ENCODE measurements around the gene PLXNC1. TPM values are rescaled to one million over a fixed set of nuclear protein-coding genes. Genes with fewer than 3 reads are reported as not detected.

Gene PLXNC1
- total RNA-seq, 1 donor from 2014 or later, result under 0.01 TPM

DNA sequence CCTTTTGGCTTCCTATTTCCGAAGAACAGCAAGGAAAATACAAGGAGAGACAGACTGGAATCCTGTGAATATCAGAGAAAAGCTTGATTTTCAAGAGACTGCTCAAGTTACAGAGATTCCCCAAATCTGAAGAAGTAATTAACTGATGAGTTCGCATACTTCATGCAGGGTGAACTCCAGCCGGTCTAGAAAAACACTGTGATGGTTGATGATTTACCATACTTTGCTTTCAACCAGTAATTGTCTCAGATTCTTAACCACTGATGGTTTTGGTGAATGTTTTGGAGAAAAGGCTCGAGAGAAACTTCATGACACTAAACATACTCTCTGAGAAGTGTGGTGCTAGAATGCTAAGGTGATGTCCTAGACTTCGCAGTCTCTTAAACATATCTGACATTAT lies 4.4 kb upstream of the PLXNC1 start:
- no peak for TF ChIP-seq CTCF (IDR thresholded peaks at IDR 0.05; ENCODE audit: insufficient read depth, low read length, severe bottlenecking)
- H3K36me3 ChIP-seq (ENCODE audit: control insufficient read depth, insufficient read depth, low read length), result no peaks in the 10 kb centered on the region
- FAIRE-seq (no peak), DNase-seq (ENCODE audit: low read depth) (no peak)
- H3K27me3 ChIP-seq (ENCODE audit: control insufficient read depth, insufficient read depth, low read length), result peaks cover 8% of the 10 kb centered on the region
- no peak overlapping the region for H3K4me3 ChIP-seq (ENCODE audit: low read depth, low read length)

- Histone ChIP-seq H3K36me3 (ENCODE audit: control insufficient read depth, insufficient read depth, low read length) (no peaks in the 10 kb centered on the region), H3K27me3 (ENCODE audit: control insufficient read depth, insufficient read depth, low read length) (peaks cover 14% of the 10 kb centered on the region), H3K4me3 (ENCODE audit: low read depth, low read length) (no peak overlapping the region)
- no peak for DNase-seq (ENCODE audit: low read depth)
- FAIRE-seq, result no peak
- no peak for TF ChIP-seq CTCF (IDR thresholded peaks at IDR 0.05; ENCODE audit: insufficient read depth, low read length, severe bottlenecking)
These were observed 3.6 kb upstream of the PLXNC1 start for GRCh38 chr12:94144781-94145180.

DNA sequence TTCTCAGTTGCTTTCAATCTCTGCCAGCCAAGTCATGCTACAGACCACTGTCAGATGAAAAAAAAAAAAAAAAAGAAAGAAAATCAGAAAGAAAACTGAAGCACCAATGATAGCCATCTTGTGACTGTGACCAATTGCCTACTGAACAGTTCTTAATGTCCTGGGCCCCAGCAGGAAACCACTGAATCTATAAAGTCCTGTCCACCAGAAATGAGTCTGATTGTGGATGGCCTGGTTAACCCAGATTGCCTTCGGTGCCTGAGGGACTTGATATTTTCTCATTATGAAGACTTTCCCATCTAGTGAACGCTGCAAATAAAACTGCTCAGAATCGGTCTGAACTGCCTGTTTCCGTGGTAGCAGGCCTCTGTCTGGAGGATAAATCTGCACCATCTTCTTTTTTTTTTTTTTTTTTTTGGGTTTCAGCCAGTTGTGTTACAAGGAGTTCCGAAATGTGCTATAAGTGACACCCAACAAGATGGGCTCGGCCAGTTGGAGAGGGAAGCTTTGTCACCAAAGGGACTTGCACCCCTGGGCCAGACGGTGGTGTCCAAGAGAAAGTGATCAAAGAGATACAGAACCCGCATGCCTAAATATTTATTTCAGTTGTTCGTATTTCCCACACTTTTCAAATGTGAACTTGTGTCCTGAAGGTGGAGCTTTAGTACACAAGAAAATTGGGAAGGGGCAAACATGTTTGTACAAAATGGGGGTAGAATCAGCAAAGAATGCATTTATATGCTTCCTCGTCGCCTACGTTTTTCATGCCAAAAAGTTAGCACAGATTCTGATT lies 3.0 kb upstream of the PLXNC1 start:
- no peak overlapping the region for H3K4me3 ChIP-seq (ENCODE audit: low read depth, low read length)
- H3K36me3 ChIP-seq (ENCODE audit: control insufficient read depth, insufficient read depth, low read length), result no peaks in the 10 kb centered on the region
- no peak for FAIRE-seq
- peak; percentile 2 for TF ChIP-seq CTCF (IDR thresholded peaks at IDR 0.05; ENCODE audit: insufficient read depth, low read length, severe bottlenecking)
- peak; percentile 21 for DNase-seq (ENCODE audit: low read depth)
- peaks cover 18% of the 10 kb centered on the region for H3K27me3 ChIP-seq (ENCODE audit: control insufficient read depth, insufficient read depth, low read length)

DNA sequence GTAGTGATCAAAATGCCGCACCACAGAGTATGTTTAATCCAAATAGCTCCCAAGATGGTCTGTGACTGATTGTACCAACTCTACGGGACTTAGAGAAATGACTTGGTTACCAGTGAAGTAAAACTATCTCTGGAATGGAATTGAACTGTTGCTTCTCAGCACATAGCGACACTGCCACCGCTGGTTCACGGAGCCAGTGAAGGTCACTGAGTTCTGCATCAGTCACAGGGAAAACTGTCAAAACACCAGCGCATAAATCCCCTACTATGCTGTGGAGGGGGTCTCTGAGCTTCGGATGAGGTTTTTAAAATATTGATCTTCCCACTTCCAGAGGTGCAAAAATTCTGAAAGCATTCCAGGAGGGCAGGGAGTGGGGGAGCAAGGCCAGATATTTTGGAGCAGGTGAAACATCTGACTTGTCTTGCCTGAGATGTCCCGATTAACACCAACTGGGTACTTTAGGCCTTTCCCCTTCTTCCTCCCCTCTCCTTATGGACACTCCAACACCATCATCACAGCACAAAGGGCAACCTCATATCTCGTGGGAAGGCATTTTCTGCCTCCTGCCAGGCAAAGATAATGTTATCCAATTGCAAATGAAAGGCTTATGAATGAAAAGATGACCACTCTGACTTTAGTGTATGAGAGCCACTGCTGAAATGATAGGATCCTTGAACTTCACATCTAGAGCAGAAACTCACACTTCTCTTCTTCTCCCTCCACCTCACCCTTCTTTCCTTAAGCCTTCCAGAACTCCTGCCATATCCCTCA lies 2.0 kb upstream of the PLXNC1 start:
- FAIRE-seq (no peak), DNase-seq (ENCODE audit: low read depth) (no peak)
- no peak for TF ChIP-seq CTCF (IDR thresholded peaks at IDR 0.05; ENCODE audit: insufficient read depth, low read length, severe bottlenecking)
- no peak overlapping the region for H3K4me3 ChIP-seq (ENCODE audit: low read depth, low read length)
- peaks cover 26% of the 10 kb centered on the region for H3K27me3 ChIP-seq (ENCODE audit: control insufficient read depth, insufficient read depth, low read length)
- H3K36me3 ChIP-seq (ENCODE audit: control insufficient read depth, insufficient read depth, low read length), result no peaks in the 10 kb centered on the region

- Histone ChIP-seq H3K27me3 (ENCODE audit: control insufficient read depth, insufficient read depth, low read length) (peaks cover 32% of the 10 kb centered on the region), H3K36me3 (ENCODE audit: control insufficient read depth, insufficient read depth, low read length) (no peaks in the 10 kb centered on the region), H3K4me3 (ENCODE audit: low read depth, low read length) (no peak overlapping the region)
- FAIRE-seq (no peak), DNase-seq (ENCODE audit: low read depth) (no peak)
- TF ChIP-seq CTCF (IDR thresholded peaks at IDR 0.05; ENCODE audit: insufficient read depth, low read length, severe bottlenecking), result no peak
These were observed 888 bp upstream of the PLXNC1 start for GRCh38 chr12:94147387-94147990.
